Measurements from ENCODE around the gene FAM117A.

GRCh38 chr17:49742166-49742638 is 21.7 kb downstream of the FAM117A start:
- TF ChIP-seq CTCF (conservative IDR thresholded peaks at IDR 0.05; ENCODE audit: low read depth, low read length) = no peak
- no peak for TF ChIP-seq POLR2A (IDR thresholded peaks at IDR 0.05; ENCODE audit: low read depth, low read length)
- TF ChIP-seq SMC3 (IDR thresholded peaks at IDR 0.05; ENCODE audit: low read depth, low read length) = no peak
- TF ChIP-seq CEBPB (IDR thresholded peaks at IDR 0.05; ENCODE audit: low read depth, low read length) = 0 out of 2 replicates have a peak, but pooled peaks have one; percentile 20
- no peak for TF ChIP-seq MAFK (IDR thresholded peaks at IDR 0.05; ENCODE audit: low read depth, low read length)
- TF ChIP-seq ELK1 (IDR thresholded peaks at IDR 0.05; ENCODE audit: borderline replicate concordance, low read depth, low read length) = no peak
- TF ChIP-seq NFE2L2 (IDR thresholded peaks at IDR 0.05; ENCODE audit: low read depth, low read length) = no peak
- TF ChIP-seq MXI1 (IDR thresholded peaks at IDR 0.05; ENCODE audit: borderline replicate concordance, low read depth, low read length) = no peak
